Measurements from ENCODE around the gene MROH9.

Gene MROH9

GRCh38 chr1:170993717-170994116 lies 58.4 kb downstream of the MROH9 start:
- no peak overlapping the region for H3K4me3 ChIP-seq (ENCODE audit: low read length)
- TF ChIP-seq ZNF274 (IDR thresholded peaks at IDR 0.05; ENCODE audit: low read depth, low read length): no peak

GRCh38 chr1:171014880-171015279 lies 79.5 kb downstream of the MROH9 start:
- TF ChIP-seq ZNF274 (IDR thresholded peaks at IDR 0.05; ENCODE audit: low read depth, low read length): no peak
- no peak overlapping the region for H3K4me3 ChIP-seq (ENCODE audit: low read length)

DNA sequence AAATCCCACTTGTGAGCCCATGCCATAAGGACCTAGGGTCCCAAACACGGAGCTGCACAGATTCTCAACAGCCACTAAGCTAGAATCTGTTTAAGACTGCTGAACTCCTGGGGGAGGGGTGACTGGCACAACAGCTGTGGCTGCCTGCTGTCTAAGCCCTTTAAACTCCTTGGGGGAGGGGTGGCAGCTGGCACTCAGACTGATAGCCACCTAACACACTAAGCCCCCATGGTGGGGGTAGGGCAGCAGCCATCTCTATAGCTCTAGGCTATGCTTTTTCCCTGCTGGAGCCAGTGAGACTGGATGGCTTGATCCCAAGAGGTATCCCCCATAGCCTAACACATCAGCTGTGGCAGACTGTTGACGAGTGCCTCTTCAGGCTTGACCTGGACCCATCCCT lies 82.1 kb downstream of the MROH9 start:
- TF ChIP-seq ZNF274 (IDR thresholded peaks at IDR 0.05; ENCODE audit: low read depth, low read length): no peak
- no peak overlapping the region for H3K4me3 ChIP-seq (ENCODE audit: low read length)

DNA sequence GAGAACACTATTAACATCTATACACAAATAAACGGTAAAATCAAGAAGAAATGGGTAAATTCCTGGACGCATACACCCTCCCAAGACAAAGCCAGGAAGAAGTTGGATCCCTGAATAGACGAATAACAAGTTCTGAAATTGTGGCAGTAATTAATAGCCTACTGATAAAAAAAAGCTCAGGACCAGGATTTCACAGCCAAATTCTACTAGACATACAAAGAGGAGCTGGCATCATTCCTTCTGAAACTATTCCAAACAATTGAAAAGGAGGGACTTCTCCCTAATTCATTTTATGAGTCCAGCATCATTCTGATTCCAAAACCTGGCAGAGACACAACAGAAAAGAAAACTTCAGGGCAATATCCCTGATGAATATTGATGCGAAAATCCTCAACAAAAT lies 84.6 kb downstream of the MROH9 start:
- H3K4me3 ChIP-seq (ENCODE audit: low read length): no peak overlapping the region
- TF ChIP-seq ZNF274 (IDR thresholded peaks at IDR 0.05; ENCODE audit: low read depth, low read length): no peak

- no peak for TF ChIP-seq ZNF274 (IDR thresholded peaks at IDR 0.05; ENCODE audit: low read depth, low read length)
- H3K4me3 ChIP-seq (ENCODE audit: low read length): no peak overlapping the region
These were observed 97.7 kb downstream of the MROH9 start for GRCh38 chr1:171032822-171033702.

GRCh38 chr1:171037626-171038025 lies 102.3 kb downstream of the MROH9 start:
- H3K4me3 ChIP-seq (ENCODE audit: low read length): no peak overlapping the region
- TF ChIP-seq ZNF274 (IDR thresholded peaks at IDR 0.05; ENCODE audit: low read depth, low read length): no peak

- H3K4me3 ChIP-seq (ENCODE audit: low read length): no peak overlapping the region
- TF ChIP-seq ZNF274 (IDR thresholded peaks at IDR 0.05; ENCODE audit: low read depth, low read length): no peak
These were observed 103.0 kb downstream of the MROH9 start for GRCh38 chr1:171038284-171038683.

GRCh38 chr1:171048014-171048413 lies 112.7 kb downstream of the MROH9 start:
- H3K4me3 ChIP-seq (ENCODE audit: low read length): no peak overlapping the region
- no peak for TF ChIP-seq ZNF274 (IDR thresholded peaks at IDR 0.05; ENCODE audit: low read depth, low read length)

GRCh38 chr1:171052977-171053376 lies 117.6 kb downstream of the MROH9 start:
- no peak overlapping the region for H3K4me3 ChIP-seq (ENCODE audit: low read length)
- no peak for TF ChIP-seq ZNF274 (IDR thresholded peaks at IDR 0.05; ENCODE audit: low read depth, low read length)

- no peak overlapping the region for H3K4me3 ChIP-seq (ENCODE audit: low read length)
- TF ChIP-seq ZNF274 (IDR thresholded peaks at IDR 0.05; ENCODE audit: low read depth, low read length): no peak
These were observed 120.8 kb downstream of the MROH9 start for GRCh38 chr1:171055966-171056643.

DNA sequence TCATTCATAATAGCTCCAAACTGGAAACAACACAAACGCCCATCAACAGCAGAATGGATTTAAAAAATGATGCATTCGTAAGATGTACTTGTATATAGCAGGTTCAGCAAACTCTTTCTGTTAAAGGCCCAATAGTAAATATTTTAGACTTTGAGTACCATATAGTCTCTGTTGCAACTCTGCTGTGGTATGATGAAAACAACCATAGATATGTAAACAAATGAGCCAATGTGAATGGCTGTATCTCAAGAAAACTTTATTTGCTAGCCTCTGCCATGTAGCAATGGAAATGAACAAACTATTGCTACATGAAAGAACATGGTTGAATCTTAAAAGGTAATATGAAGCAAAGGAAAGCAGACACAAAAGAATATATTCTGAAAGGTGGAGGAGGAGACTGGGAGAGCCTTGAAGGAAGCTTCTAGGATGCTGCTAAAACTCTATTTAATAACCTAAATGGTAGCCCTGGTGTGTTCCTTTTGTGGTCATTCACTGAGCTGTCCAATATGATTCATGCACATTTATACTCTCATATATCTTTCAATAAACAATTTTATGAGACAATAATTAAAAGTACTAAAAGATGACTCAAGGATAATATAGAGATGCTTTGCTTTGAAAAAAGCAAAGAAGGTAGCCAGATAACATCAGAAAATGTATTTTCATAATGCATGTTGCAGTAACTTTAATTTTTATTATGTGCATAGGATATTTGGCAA lies 126.2 kb downstream of the MROH9 start:
- H3K4me3 ChIP-seq (ENCODE audit: low read length): no peak overlapping the region
- no peak for TF ChIP-seq ZNF274 (IDR thresholded peaks at IDR 0.05; ENCODE audit: low read depth, low read length)

- TF ChIP-seq ZNF274 (IDR thresholded peaks at IDR 0.05; ENCODE audit: low read depth, low read length): no peak
- H3K4me3 ChIP-seq (ENCODE audit: low read length): no peak overlapping the region
These were observed 127.6 kb downstream of the MROH9 start for GRCh38 chr1:171062902-171063301.

DNA sequence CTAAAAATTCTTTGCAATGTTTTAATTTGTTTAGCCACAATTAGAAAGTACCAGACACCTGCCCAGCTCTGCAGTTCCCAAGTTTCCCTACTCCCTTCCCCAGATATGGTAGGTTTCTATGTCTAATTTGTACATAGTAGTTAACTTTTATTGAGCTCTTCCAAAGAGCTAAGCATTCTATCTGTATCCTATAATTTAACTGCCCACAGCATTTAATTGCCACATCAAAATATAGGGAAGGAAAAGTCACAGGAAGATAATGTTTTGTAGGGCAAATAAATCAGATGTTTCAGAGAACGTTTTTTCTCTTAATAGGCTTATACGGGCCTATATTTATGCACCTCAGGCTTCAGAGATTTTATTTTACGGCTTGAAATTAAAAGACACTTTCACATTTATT lies 139.7 kb downstream of the MROH9 start:
- H3K4me3 ChIP-seq (ENCODE audit: low read length): no peak overlapping the region
- no peak for TF ChIP-seq ZNF274 (IDR thresholded peaks at IDR 0.05; ENCODE audit: low read depth, low read length)

DNA sequence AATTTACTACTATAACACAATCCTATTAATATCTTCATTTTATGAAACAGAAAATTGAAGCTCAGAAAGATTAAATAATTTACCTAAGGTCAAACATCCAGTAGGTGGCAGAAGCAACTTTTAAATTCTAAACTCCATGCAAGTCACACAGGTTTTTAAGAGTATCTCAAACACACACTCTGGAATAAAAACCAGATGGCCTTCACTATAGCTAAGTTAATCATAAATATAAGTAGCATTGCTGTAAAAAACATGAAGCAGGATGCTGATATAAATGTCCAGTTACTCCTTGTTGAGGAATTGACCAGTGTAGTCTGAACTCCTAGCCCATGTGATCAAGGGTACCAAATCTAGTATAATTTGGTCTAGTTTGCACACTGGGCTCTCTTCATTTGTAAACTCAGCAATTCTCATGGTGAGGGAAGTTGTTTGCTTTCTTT lies 146.0 kb downstream of the MROH9 start:
- H3K4me3 ChIP-seq (ENCODE audit: low read length): no peak overlapping the region
- TF ChIP-seq ZNF274 (IDR thresholded peaks at IDR 0.05; ENCODE audit: low read depth, low read length): no peak
